ENCODE measurements around the gene ZKSCAN5. TPM values are rescaled to one million over a fixed set of nuclear protein-coding genes. Genes with fewer than 3 reads are reported as not detected.

Gene ZKSCAN5
- total RNA-seq, 3 donors from 2014 or later (not counting 1 experiment from before 2014, with no cell fraction given) = 6.8 to 9.7 (median 7.4) TPM

GRCh38 chr7:99505324-99505662 is 831 bp downstream of the ZKSCAN5 start:
- intact Hi-C loops (cut with micrococcal nuclease) = loop anchor here (2.0 to 10.0 kb wide), 2 partner anchors 96 to 130 kb away; partner anchors contain the start of genes ARPC1B, BUD31 and PDAP1
- peaks cover 18 to 19% of the 10 kb centered on the region in 2 donors for H3K4me1 Mint-ChIP-seq
- TF ChIP-seq, protein P1, sequence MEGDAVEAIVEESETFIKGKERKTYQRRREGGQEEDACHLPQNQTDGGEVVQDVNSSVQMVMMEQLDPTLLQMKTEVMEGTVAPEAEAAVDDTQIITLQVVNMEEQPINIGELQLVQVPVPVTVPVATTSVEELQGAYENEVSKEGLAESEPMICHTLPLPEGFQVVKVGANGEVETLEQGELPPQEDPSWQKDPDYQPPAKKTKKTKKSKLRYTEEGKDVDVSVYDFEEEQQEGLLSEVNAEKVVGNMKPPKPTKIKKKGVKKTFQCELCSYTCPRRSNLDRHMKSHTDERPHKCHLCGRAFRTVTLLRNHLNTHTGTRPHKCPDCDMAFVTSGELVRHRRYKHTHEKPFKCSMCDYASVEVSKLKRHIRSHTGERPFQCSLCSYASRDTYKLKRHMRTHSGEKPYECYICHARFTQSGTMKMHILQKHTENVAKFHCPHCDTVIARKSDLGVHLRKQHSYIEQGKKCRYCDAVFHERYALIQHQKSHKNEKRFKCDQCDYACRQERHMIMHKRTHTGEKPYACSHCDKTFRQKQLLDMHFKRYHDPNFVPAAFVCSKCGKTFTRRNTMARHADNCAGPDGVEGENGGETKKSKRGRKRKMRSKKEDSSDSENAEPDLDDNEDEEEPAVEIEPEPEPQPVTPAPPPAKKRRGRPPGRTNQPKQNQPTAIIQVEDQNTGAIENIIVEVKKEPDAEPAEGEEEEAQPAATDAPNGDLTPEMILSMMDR (IDR thresholded peaks at IDR 0.05) = no peak
- Histone ChIP-seq H3K27ac (ENCODE audit: low read length) (peak overlapping the region; percentile 90), H3K4me1 (ENCODE audit: control insufficient read depth, insufficient read depth, low read length) (peaks cover 30% of the 10 kb centered on the region), H3K36me3 (ENCODE audit: control insufficient read depth, insufficient read depth, low read length) (no peaks in the 10 kb centered on the region), H3K27me3 (ENCODE audit: control insufficient read depth, insufficient read depth, low read length) (no peaks in the 10 kb centered on the region), H3K9me3 (ENCODE audit: control insufficient read depth, insufficient read depth, low read length) (no peaks in the 10 kb centered on the region), H3K4me3 (ENCODE audit: low read length) (peak overlapping the region; percentile 95)
- ATAC-seq (no peak), DNase-seq (no peak)
- WGBS (ENCODE audit: insufficient coverage) = 3% methylated on average over 11 of the region's 11 CpGs
- no peaks in the 10 kb centered on the region for H3K9me3 Mint-ChIP-seq
- H3K36me3 Mint-ChIP-seq = no peaks in the 10 kb centered on the region
- H3K27me3 Mint-ChIP-seq (ENCODE audit: low read depth in 2 of 2) = no peaks in the 10 kb centered on the region
- peak overlapping the region; percentile 95 to 96 for H3K27ac Mint-ChIP-seq
- peak overlapping the region; percentile 98 for H3K4me3 Mint-ChIP-seq

- intact Hi-C loops (cut with micrococcal nuclease) = no loop called here
- TF ChIP-seq, protein P1 (IDR thresholded peaks at IDR 0.05) = no peak
- H3K4me1 ChIP-seq (ENCODE audit: control insufficient read depth, insufficient read depth, low read length) = no peaks in the 10 kb centered on the region
- WGBS (ENCODE audit: insufficient coverage) = 100% methylated on average over 1 of the region's 1 CpG
- Mint-ChIP-seq H3K27me3 (ENCODE audit: low read depth in 2 of 2) (no peaks in the 10 kb centered on the region), H3K4me1 (peaks cover 0 to 9% of the 10 kb centered on the region in 2 donors), H3K9me3 (no peaks in the 10 kb centered on the region), H3K36me3 (peaks cover 9% of the 10 kb centered on the region), H3K4me3 (no peak overlapping the region), H3K27ac (no peak overlapping the region)
- H3K27me3 ChIP-seq (ENCODE audit: control insufficient read depth, insufficient read depth, low read length) = no peaks in the 10 kb centered on the region
- no peak overlapping the region for H3K27ac ChIP-seq (ENCODE audit: low read length)
- DNase-seq (no peak), ATAC-seq (no peak)
- no peak overlapping the region for H3K4me3 ChIP-seq (ENCODE audit: low read length)
- peaks cover 27% of the 10 kb centered on the region for H3K36me3 ChIP-seq (ENCODE audit: control insufficient read depth, insufficient read depth, low read length)
- no peaks in the 10 kb centered on the region for H3K9me3 ChIP-seq (ENCODE audit: control insufficient read depth, insufficient read depth, low read length)
These were observed 9.6 kb downstream of the ZKSCAN5 start for GRCh38 chr7:99514050-99514449.

DNA sequence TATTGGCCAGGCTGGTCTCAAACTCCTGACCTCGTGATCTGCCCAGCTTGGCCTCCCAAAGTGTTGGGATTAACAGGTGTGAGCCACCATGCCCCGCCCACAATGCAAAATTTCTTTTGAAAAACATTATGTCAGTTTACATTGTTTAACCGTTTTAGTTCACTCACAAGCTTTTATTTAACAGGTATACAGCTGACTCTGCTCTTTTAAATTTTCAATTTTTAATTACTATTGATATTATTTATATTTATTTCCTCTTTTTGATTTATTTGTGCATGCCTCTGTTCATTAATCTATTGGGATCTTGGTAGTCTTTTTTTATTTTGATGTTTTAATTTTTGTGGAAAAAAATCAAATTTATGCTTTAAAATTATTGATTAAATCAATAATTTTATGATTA is 16.9 kb downstream of the ZKSCAN5 start:
- no peak for ATAC-seq

More for the DNA sequence above, 16.9 kb downstream of the ZKSCAN5 start:
- TF ChIP-seq, protein P1 (IDR thresholded peaks at IDR 0.05) = no peak
- DNase-seq = no peak
- no peaks in the 10 kb centered on the region for H3K9me3 ChIP-seq (ENCODE audit: control insufficient read depth, insufficient read depth, low read length)
- no peaks in the 10 kb centered on the region for H3K27me3 ChIP-seq (ENCODE audit: control insufficient read depth, insufficient read depth, low read length)
- intact Hi-C loops (cut with micrococcal nuclease) = no loop called here
- peaks cover 24% of the 10 kb centered on the region for H3K36me3 ChIP-seq (ENCODE audit: control insufficient read depth, insufficient read depth, low read length)
- Mint-ChIP-seq H3K27ac (no peak overlapping the region), H3K9me3 (no peaks in the 10 kb centered on the region), H3K4me1 (no peaks in the 10 kb centered on the region), H3K4me3 (no peak overlapping the region), H3K36me3 (peaks cover 21% of the 10 kb centered on the region), H3K27me3 (ENCODE audit: low read depth in 2 of 2) (no peaks in the 10 kb centered on the region)
- H3K4me1 ChIP-seq (ENCODE audit: control insufficient read depth, insufficient read depth, low read length) = no peaks in the 10 kb centered on the region
- H3K4me3 ChIP-seq (ENCODE audit: low read length) = no peak overlapping the region
- 97% methylated on average over 2 of the region's 3 CpGs for WGBS (ENCODE audit: insufficient coverage)
- no peak overlapping the region for H3K27ac ChIP-seq (ENCODE audit: low read length)
